Ectodermal cell (in vitro differentiated cells): Measurements from ENCODE around the gene SLC25A38.

ENCODE experiments used
- H3K27ac ChIP-seq: 2 replicates; pipeline ENCODE4 v1.7.0; 2013; ENCODE audit warnings: mild to moderate bottlenecking, low read depth, low read length; ENCODE audit not compliant: insufficient read depth, poor library complexity, severe bottlenecking
- H3K27me3 ChIP-seq: 2 replicates; pipeline ENCODE4 v1.7.0; 2013; ENCODE audit warnings: mild to moderate bottlenecking, low read length; ENCODE audit not compliant: insufficient read depth, control insufficient read depth, poor library complexity, severe bottlenecking
- H3K36me3 ChIP-seq: one replicate; pipeline ENCODE4 v1.7.0; 2013; ENCODE audit warnings: low read length; ENCODE audit not compliant: control insufficient read depth, insufficient read depth
- H3K4me1 ChIP-seq: one replicate; pipeline ENCODE4 v1.7.0; 2013; ENCODE audit warnings: low read length; ENCODE audit not compliant: control insufficient read depth, insufficient read depth
- H3K4me3 ChIP-seq: 2 replicates; pipeline ENCODE4 v1.7.0; 2013; ENCODE audit warnings: low read depth, low read length, control low read depth; ENCODE audit not compliant: insufficient read depth
- H3K9me3 ChIP-seq: 2 replicates; pipeline ENCODE4 v1.7.0; 2013; ENCODE audit warnings: mild to moderate bottlenecking, low read length, moderate library complexity; ENCODE audit not compliant: control insufficient read depth
- WGBS, 2 experiments: methylation state at CpG; one replicate each; pipeline ENCODE4 v1.1.7; 2013; ENCODE audit warnings: missing lambda C conversion rate in 2 of 2; 5-methylcytosine and 5-hydroxymethylcytosine counted together

The SLC25A38 gene

DNA sequence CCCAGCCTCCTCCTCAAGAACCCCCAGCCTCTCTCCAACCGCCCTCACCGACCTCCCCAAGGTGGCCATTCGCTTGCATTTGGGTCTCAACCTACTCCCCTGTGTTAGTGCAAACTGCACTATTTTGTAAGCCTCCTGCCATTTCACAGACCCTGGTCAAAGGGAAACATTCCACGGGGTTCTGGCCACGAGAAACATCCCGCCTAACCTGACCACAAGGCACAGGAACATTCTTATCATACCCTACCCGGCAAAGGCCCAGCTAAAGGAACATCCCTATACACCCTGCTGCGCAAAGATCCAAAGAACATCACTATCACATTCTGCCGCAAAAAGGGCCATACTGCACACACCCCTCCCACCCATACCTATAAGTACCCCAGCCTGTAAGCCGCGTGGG lies 46.3 kb downstream of the SLC25A38 start:
- no peaks in the 10 kb centered on the region for H3K4me1 ChIP-seq
- no peaks in the 10 kb centered on the region for H3K9me3 ChIP-seq
- H3K4me3 ChIP-seq: no peak overlapping the region
- 91 to 94% methylated on average over 11 of the region's 11 CpGs for WGBS, 2 experiments
- no peaks in the 10 kb centered on the region for H3K36me3 ChIP-seq
- no peaks in the 10 kb centered on the region for H3K27me3 ChIP-seq
- H3K27ac ChIP-seq: no peak overlapping the region

DNA sequence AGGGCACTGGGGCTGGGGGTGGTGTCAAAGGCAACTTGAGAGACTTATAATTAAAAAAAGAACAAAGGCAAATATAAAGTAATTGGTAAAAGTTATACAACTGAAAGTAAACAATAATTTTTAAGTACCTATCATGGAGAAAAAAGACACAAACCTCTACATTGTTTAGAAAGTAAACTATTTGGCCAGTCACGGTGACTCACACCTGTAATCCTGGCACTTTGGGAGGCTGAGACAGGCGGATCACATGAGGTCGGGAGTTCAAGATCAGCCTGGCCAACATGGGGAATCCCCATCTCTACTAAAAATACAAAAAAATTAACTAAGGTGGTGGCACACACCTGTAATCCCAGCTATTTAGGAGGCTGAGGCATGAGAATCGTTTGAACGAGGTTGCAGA lies 49.2 kb downstream of the SLC25A38 start:
- no peak overlapping the region for H3K27ac ChIP-seq
- no peaks in the 10 kb centered on the region for H3K36me3 ChIP-seq
- H3K27me3 ChIP-seq: no peaks in the 10 kb centered on the region
- 90 to 93% methylated on average over 5 of the region's 5 CpGs for WGBS, 2 experiments
- no peaks in the 10 kb centered on the region for H3K9me3 ChIP-seq
- no peak overlapping the region for H3K4me3 ChIP-seq
- no peaks in the 10 kb centered on the region for H3K4me1 ChIP-seq

DNA sequence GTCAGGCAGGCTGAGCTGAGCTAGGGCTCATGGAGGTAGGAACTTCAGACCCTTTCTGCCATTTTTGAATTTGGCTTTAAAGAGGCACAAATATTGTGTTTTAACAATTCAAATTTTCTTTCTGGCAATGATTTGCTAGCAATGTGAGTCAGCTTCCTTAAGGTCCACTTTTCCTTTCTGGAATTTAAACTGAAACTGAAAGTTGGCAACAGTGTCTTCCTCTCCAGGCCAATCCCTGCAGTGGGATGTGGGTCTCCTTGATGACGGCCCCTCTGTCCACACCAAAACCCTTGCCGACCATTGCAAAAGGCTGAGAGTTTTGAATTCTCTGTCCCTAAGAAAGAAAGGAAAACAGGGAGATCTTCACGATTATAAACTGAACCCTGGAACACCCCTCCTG lies 50.5 kb downstream of the SLC25A38 start:
- no peak overlapping the region for H3K4me3 ChIP-seq
- H3K27ac ChIP-seq: no peak overlapping the region
- no peaks in the 10 kb centered on the region for H3K9me3 ChIP-seq
- H3K36me3 ChIP-seq: no peaks in the 10 kb centered on the region
- no peaks in the 10 kb centered on the region for H3K27me3 ChIP-seq
- H3K4me1 ChIP-seq: no peaks in the 10 kb centered on the region
- WGBS, 2 experiments: 88 to 91% methylated on average over 3 of the region's 3 CpGs

DNA sequence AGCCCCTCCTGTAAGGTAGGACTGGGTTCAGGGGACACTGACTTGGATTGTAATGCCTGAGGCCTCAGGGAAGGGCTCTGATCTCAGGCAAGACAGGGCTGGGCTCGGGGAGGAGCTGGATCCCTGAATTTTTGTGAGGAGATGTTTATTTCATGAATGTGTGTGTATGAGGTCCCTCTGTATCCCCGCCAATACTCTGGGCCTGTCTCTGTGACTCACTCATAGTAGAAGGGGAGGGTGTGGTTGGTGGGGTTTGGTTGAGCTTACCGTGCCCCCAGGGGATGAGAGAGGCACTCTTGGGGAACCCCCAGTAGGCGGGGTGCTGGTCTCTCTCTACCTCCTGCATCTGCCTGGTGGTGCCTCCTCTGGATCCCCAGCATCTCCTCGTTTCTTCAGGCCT lies 51.4 kb downstream of the SLC25A38 start:
- 90 to 93% methylated on average over 5 of the region's 5 CpGs for WGBS, 2 experiments
- Histone ChIP-seq H3K9me3 (no peaks in the 10 kb centered on the region), H3K36me3 (no peaks in the 10 kb centered on the region), H3K27ac (no peak overlapping the region), H3K27me3 (no peaks in the 10 kb centered on the region), H3K4me1 (no peaks in the 10 kb centered on the region), H3K4me3 (no peak overlapping the region)

DNA sequence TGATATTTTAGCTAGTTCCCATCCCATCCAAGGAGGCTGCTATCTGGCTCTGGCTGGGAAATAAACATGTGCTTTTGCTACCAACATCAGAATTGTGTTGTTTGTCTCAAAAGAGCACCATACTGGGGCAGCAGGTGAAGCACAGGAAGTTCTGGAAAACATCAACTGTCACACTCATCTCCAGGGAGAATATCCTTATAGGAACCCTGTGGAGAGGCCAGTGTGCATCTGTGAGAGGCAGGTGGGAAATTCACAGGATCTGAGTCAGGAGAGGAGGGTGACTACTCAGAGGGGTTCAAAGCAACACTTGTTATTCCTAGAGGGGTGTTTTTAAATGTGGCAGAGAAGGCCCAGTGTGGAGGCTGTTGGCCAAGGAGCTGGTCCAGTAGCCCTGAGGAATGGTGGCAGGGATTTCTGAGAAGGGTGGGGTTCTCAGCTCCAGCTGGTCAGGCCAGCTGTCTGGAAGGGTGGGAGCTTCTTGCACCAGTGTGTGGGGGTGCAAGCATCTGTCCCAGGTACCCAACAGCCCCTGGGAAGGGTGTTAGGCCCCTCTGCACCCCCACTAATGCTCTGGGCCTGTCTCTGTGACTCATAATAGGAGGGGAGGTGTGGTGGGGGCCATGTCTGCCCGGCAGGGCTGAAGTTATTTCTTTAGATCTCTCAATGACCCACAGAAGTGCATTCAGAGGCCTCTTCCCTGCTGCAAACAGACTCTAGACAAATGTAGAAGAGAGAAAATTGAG lies 52.0 kb downstream of the SLC25A38 start:
- H3K4me1 ChIP-seq: no peaks in the 10 kb centered on the region
- no peak overlapping the region for H3K4me3 ChIP-seq
- H3K9me3 ChIP-seq: no peaks in the 10 kb centered on the region
- no peak overlapping the region for H3K27ac ChIP-seq
- H3K27me3 ChIP-seq: no peaks in the 10 kb centered on the region
- H3K36me3 ChIP-seq: no peaks in the 10 kb centered on the region
- WGBS, 2 experiments: 68 to 91% methylated on average over 1 of the region's 1 CpG

DNA sequence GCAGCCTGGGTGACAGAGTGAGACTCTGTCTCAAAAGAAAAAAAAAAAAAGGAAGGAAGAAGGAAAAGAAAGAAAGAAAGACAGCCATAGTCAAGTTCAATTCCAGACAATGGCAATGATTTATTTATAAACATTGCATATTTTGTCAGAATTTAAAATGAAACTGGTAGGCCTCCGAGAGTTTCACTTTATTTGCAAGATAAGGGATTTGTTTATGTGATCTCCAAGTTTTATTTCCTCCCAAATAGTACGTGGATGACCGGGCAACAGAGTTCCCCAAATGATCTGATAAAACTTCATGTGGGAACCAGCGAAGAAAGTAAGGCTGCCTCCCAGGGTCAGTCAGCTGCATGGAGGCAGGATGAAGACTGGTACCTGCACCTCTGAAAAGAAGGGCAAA lies 55.7 kb downstream of the SLC25A38 start:
- Histone ChIP-seq H3K4me3 (no peak overlapping the region), H3K4me1 (no peaks in the 10 kb centered on the region), H3K27ac (no peak overlapping the region), H3K27me3 (no peaks in the 10 kb centered on the region), H3K36me3 (no peaks in the 10 kb centered on the region), H3K9me3 (no peaks in the 10 kb centered on the region)
- WGBS, 2 experiments: 92 to 96% methylated on average over 4 of the region's 4 CpGs

DNA sequence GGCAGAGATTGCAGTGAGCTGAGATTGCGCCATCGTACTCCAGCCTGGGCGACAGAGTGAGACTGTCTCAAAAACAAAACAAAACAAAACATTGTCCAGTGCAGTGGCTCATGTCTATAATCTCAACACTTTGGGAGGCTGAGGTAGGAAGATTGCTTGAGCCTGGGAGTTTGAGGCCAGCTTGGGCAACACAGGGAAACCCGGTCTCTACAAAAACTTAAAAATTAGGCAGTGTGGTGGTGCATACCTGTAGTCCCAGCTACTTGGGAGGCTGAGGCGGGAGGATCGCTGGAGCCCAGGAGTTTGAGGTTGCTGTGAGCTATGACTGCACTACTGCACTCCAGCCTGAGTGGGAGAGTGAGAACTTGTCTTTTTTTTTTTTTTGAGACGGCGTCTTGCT lies 57.1 kb downstream of the SLC25A38 start:
- Histone ChIP-seq H3K4me3 (no peak overlapping the region), H3K27me3 (no peaks in the 10 kb centered on the region), H3K9me3 (no peaks in the 10 kb centered on the region), H3K27ac (no peak overlapping the region), H3K4me1 (no peaks in the 10 kb centered on the region), H3K36me3 (no peaks in the 10 kb centered on the region)
- 94 to 95% methylated on average over 8 of the region's 8 CpGs for WGBS, 2 experiments

DNA sequence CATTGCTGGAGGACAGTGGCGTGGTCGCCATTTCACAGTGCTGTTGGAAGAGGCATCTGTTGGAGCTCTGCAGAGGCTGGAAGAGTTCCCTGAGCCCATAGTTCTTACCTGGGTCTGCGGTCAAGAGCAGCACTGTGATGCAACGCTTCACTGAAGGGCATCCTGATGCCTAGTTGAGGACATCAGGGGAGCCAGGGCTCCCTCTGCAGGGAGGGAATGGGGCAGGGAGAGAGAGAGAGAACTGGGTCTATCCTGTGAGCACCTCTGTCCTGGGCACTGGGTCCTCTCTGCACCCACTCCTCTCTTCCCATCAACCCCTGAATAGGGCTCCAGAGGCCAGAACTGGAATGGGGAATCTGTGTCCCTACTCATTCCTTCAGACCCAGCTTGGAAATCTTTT lies 60.4 kb downstream of the SLC25A38 start:
- no peak overlapping the region for H3K4me3 ChIP-seq
- no peaks in the 10 kb centered on the region for H3K9me3 ChIP-seq

DNA sequence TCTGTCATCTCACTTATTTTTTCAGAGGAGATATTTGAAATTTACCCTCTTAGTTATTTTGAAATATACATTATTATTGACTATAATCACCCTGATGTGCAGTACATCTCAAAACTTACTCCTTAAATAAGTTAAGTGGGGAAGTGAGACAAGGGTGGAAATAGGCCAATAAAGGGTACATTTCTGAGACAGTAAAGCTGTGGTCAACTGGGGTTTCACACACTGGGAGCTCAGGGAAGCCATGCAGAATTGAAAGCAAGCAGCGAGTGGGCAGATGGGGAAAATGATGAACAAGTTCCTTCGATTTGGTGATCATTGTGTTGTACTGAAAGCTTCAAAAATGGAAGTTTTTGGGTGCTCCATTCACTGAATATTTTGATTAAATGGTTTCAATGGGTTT lies 62.8 kb downstream of the SLC25A38 start:
- Histone ChIP-seq H3K36me3 (no peaks in the 10 kb centered on the region), H3K27ac (no peak overlapping the region), H3K4me1 (no peaks in the 10 kb centered on the region), H3K27me3 (no peaks in the 10 kb centered on the region), H3K9me3 (no peaks in the 10 kb centered on the region), H3K4me3 (no peak overlapping the region)
- 93 to 95% methylated on average over 2 of the region's 2 CpGs for WGBS, 2 experiments

More for the DNA sequence above, 60.4 kb downstream of the SLC25A38 start:
- WGBS, 2 experiments: 84 to 86% methylated on average over 4 of the region's 4 CpGs
- no peak overlapping the region for H3K27ac ChIP-seq
- H3K36me3 ChIP-seq: no peaks in the 10 kb centered on the region
- no peaks in the 10 kb centered on the region for H3K4me1 ChIP-seq
- H3K27me3 ChIP-seq: no peaks in the 10 kb centered on the region

DNA sequence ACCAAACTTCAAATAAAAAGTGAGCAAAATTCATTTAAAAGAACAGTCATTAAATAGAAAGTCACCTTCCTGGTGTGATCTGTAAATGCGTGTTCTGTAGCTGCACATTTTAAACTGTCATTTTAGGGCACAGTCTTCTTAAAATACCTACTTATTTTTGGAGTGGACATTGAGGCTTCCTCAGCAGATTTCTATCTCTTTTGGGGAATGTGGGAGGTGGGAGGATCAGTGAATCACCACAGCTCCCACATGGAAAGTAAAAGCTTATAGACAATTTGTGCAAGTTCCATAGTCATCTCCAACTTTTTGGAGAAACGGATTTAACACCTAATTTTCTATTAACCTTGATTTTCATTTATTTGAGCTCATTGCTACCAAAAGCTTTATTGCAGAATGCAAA lies 63.3 kb downstream of the SLC25A38 start:
- H3K4me3 ChIP-seq: no peak overlapping the region
- H3K27me3 ChIP-seq: no peaks in the 10 kb centered on the region
- H3K9me3 ChIP-seq: no peaks in the 10 kb centered on the region
- no peak overlapping the region for H3K27ac ChIP-seq
- H3K36me3 ChIP-seq: no peaks in the 10 kb centered on the region
- no peaks in the 10 kb centered on the region for H3K4me1 ChIP-seq
- 91 to 93% methylated on average over 2 of the region's 2 CpGs for WGBS, 2 experiments
